ENCODE measurements around the gene TNK1.

The TNK1 gene

DNA sequence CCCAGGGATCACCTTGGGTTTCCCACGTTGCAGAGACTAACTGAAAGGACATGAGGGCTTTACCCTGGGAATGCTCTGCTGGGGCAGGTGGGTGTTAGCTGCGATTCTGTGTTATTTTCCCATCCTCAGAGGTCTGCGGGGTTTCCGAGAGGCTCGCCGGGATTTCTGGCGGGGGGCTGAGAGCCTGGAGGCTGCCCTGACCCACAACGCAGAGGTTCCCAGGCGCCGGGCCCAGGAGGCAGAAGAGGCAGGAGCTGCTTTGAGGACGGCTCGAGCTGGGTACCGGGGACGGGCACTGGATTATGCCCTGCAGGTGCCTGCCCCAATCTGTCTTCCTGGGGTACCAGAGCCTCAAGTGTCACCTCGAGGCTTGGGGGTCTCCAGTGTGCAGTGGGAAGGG, 37.6 kb upstream of the TNK1 start:
- no peak overlapping the region for H3K27ac ChIP-seq (ENCODE audit: low read depth, low read length)
- no peaks in the 10 kb centered on the region for H3K4me1 ChIP-seq (ENCODE audit: control insufficient read depth in 1 of 2, insufficient read depth in 2 of 2, low read length in 2 of 2)
- H3K27me3 ChIP-seq (ENCODE audit: control insufficient read depth in 1 of 2, insufficient read depth in 2 of 2, low read length in 2 of 2): peaks cover 0 to 5% of the 10 kb centered on the region in 2 donors
- no peak overlapping the region for H3K9ac ChIP-seq (ENCODE audit: low read depth in 1 of 2, low read length in 2 of 2)
- no peak overlapping the region for H3K4me3 ChIP-seq (ENCODE audit: low read depth in 1 of 2, low read length in 2 of 2)
- no peaks in the 10 kb centered on the region for H3K9me3 ChIP-seq (ENCODE audit: control insufficient read depth in 1 of 2, low read length in 2 of 2)
- no peaks in the 10 kb centered on the region for H3K36me3 ChIP-seq (ENCODE audit: control insufficient read depth in 1 of 2, insufficient read depth in 2 of 2, low read length in 2 of 2)

GRCh38 chr17:7346761-7347614, 33.9 kb upstream of the TNK1 start:
- H3K4me3 ChIP-seq (ENCODE audit: low read depth in 1 of 2, low read length in 2 of 2): no peak overlapping the region
- H3K27me3 ChIP-seq (ENCODE audit: control insufficient read depth in 1 of 2, insufficient read depth in 2 of 2, low read length in 2 of 2): peaks cover 0 to 4% of the 10 kb centered on the region in 2 donors
- H3K36me3 ChIP-seq (ENCODE audit: control insufficient read depth in 1 of 2, insufficient read depth in 2 of 2, low read length in 2 of 2): no peaks in the 10 kb centered on the region
- no peak overlapping the region for H3K27ac ChIP-seq (ENCODE audit: low read depth, low read length)
- H3K4me1 ChIP-seq (ENCODE audit: control insufficient read depth in 1 of 2, insufficient read depth in 2 of 2, low read length in 2 of 2): peaks cover 0 to 17% of the 10 kb centered on the region in 2 donors
- no peaks in the 10 kb centered on the region for H3K9me3 ChIP-seq (ENCODE audit: control insufficient read depth in 1 of 2, low read length in 2 of 2)
- H3K9ac ChIP-seq (ENCODE audit: low read depth in 1 of 2, low read length in 2 of 2): no peak overlapping the region

DNA sequence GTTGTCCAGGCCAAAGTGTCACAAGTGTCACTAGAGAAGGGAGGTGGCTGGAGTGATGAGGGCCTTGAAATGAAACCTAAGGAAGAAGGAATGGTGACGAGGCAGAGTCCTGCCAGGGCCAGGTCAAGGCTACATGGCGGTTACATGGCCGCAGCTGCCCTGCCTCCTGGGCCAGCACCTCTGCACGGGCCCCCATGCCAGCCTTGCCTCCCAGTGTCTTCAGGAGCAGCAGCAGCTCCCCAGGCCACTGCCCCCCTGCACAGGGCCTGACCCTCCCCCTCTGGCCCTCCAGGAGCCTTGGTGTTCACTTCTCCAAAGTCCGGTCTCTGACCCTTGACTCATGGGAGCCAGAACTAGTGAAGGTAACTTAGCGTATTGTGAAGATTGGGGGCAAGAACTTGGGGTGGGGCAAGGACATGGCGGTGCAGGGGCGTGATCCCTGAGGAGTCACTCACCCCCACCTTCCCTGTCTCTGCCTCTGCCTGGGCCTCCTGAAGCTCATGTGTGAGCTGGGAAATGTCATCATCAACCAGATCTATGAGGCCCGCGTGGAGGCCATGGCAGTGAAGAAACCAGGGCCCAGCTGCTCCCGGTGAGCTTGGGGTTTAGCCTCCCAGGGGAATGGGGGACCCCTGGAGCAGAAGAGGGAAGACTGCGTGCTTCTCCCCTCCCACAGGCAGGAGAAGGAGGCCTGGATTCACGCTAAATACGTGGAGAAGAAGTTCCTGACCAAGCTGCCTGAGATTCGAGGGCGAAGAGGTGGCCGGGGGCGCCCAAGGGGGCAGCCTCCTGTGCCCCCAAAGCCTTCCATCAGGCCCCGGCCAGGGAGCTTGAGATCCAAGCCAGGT, 33.0 kb upstream of the TNK1 start:
- H3K4me1 ChIP-seq (ENCODE audit: control insufficient read depth in 1 of 2, insufficient read depth in 2 of 2, low read length in 2 of 2): peaks cover 6 to 24% of the 10 kb centered on the region in 2 donors
- no peak overlapping the region for H3K4me3 ChIP-seq (ENCODE audit: low read depth in 1 of 2, low read length in 2 of 2)
- H3K27ac ChIP-seq (ENCODE audit: low read depth, low read length): no peak overlapping the region
- peaks cover 0 to 4% of the 10 kb centered on the region in 2 donors for H3K27me3 ChIP-seq (ENCODE audit: control insufficient read depth in 1 of 2, insufficient read depth in 2 of 2, low read length in 2 of 2)
- no peak overlapping the region for H3K9ac ChIP-seq (ENCODE audit: low read depth in 1 of 2, low read length in 2 of 2)
- H3K9me3 ChIP-seq (ENCODE audit: control insufficient read depth in 1 of 2, low read length in 2 of 2): no peaks in the 10 kb centered on the region
- H3K36me3 ChIP-seq (ENCODE audit: control insufficient read depth in 1 of 2, insufficient read depth in 2 of 2, low read length in 2 of 2): no peaks in the 10 kb centered on the region

- no peak overlapping the region for H3K4me3 ChIP-seq (ENCODE audit: low read depth in 1 of 2, low read length in 2 of 2)
- no peak overlapping the region for H3K9ac ChIP-seq (ENCODE audit: low read depth in 1 of 2, low read length in 2 of 2)
- H3K27ac ChIP-seq (ENCODE audit: low read depth, low read length): no peak overlapping the region
- H3K36me3 ChIP-seq (ENCODE audit: control insufficient read depth in 1 of 2, insufficient read depth in 2 of 2, low read length in 2 of 2): no peaks in the 10 kb centered on the region
- no peaks in the 10 kb centered on the region for H3K9me3 ChIP-seq (ENCODE audit: control insufficient read depth in 1 of 2, low read length in 2 of 2)
- peaks cover 0 to 4% of the 10 kb centered on the region in 2 donors for H3K27me3 ChIP-seq (ENCODE audit: control insufficient read depth in 1 of 2, insufficient read depth in 2 of 2, low read length in 2 of 2)
- H3K4me1 ChIP-seq (ENCODE audit: control insufficient read depth in 1 of 2, insufficient read depth in 2 of 2, low read length in 2 of 2): peaks cover 11 to 30% of the 10 kb centered on the region in 2 donors
Measured at GRCh38 chr17:7348478-7349242, 32.2 kb upstream of the TNK1 start.

- Histone ChIP-seq H3K27ac (ENCODE audit: low read depth, low read length) (peak within 1 kb of the TSS; percentile 97), H3K9me3 (ENCODE audit: control insufficient read depth in 1 of 2, low read length in 2 of 2) (no peaks in the 10 kb centered on the region), H3K4me3 (ENCODE audit: low read depth in 1 of 2, low read length in 2 of 2) (peak within 1 kb of the TSS; percentile 80 to 89), H3K4me1 (ENCODE audit: control insufficient read depth in 1 of 2, insufficient read depth in 2 of 2, low read length in 2 of 2) (peaks cover 11 to 38% of the 10 kb centered on the region in 2 donors), H3K36me3 (ENCODE audit: control insufficient read depth in 1 of 2, insufficient read depth in 2 of 2, low read length in 2 of 2) (no peaks in the 10 kb centered on the region), H3K9ac (ENCODE audit: low read depth in 1 of 2, low read length in 2 of 2) (peak within 1 kb of the TSS; percentile 79 to 85), H3K27me3 (ENCODE audit: control insufficient read depth in 1 of 2, insufficient read depth in 2 of 2, low read length in 2 of 2) (peaks cover 0 to 4% of the 10 kb centered on the region in 2 donors)
Measured at GRCh38 chr17:7351665-7352502, 29.0 kb upstream of the TNK1 start, which contains the start of gene KCTD11. Gene KCTD11, plus strand, starts transcription at chr17:7352162.

DNA sequence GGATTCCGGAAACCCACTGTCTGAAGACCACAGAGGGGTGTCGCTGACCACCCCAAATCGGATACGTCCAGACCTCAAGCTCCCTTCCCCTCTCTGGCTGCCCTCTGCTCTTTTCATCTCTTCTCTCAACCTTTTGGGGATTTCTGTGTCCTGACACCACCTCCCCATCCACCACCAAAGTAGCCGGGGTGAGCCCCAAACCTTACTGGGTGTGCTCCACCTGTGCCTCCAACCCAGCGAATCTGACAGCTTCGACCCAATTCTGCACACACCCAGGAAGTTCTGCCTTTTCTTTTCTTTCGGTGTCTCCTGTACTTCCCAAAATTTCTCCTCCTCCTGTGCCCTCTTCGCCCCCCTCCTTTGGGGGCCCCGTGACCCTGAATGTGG, 28.4 kb upstream of the TNK1 start:
- H3K9ac ChIP-seq (ENCODE audit: low read depth in 1 of 2, low read length in 2 of 2): peak overlapping the region; percentile 79 to 85
- H3K9me3 ChIP-seq (ENCODE audit: control insufficient read depth in 1 of 2, low read length in 2 of 2): no peaks in the 10 kb centered on the region
- H3K4me1 ChIP-seq (ENCODE audit: control insufficient read depth in 1 of 2, insufficient read depth in 2 of 2, low read length in 2 of 2): peaks cover 11 to 38% of the 10 kb centered on the region in 2 donors
- peaks cover 0 to 4% of the 10 kb centered on the region in 2 donors for H3K27me3 ChIP-seq (ENCODE audit: control insufficient read depth in 1 of 2, insufficient read depth in 2 of 2, low read length in 2 of 2)
- peak overlapping the region; percentile 97 for H3K27ac ChIP-seq (ENCODE audit: low read depth, low read length)
- H3K36me3 ChIP-seq (ENCODE audit: control insufficient read depth in 1 of 2, insufficient read depth in 2 of 2, low read length in 2 of 2): no peaks in the 10 kb centered on the region
- peak overlapping the region; percentile 80 to 89 for H3K4me3 ChIP-seq (ENCODE audit: low read depth in 1 of 2, low read length in 2 of 2)

DNA sequence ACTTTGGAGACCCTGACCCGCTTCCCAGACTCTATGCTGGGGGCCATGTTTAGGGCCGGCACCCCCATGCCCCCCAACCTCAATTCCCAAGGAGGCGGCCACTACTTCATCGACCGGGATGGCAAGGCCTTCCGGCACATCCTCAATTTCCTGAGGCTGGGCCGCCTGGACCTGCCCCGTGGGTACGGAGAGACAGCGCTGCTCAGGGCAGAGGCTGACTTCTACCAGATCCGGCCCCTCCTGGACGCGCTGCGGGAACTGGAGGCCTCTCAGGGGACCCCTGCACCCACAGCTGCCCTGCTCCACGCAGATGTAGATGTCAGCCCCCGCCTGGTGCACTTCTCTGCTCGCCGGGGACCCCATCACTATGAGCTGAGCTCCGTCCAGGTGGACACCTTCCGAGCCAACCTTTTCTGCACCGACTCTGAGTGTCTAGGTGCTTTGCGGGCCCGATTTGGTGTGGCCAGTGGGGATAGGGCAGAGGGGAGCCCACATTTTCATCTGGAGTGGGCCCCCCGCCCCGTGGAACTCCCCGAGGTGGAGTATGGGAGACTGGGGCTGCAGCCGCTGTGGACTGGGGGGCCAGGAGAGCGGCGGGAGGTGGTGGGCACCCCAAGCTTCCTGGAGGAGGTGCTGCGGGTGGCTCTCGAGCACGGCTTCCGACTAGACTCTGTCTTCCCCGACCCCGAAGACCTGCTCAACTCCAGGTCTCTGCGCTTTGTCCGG, 27.8 kb upstream of the TNK1 start:
- Histone ChIP-seq H3K27me3 (ENCODE audit: control insufficient read depth in 1 of 2, insufficient read depth in 2 of 2, low read length in 2 of 2) (peaks cover 0 to 4% of the 10 kb centered on the region in 2 donors), H3K4me1 (ENCODE audit: control insufficient read depth in 1 of 2, insufficient read depth in 2 of 2, low read length in 2 of 2) (peaks cover 11 to 38% of the 10 kb centered on the region in 2 donors), H3K9me3 (ENCODE audit: control insufficient read depth in 1 of 2, low read length in 2 of 2) (no peaks in the 10 kb centered on the region), H3K36me3 (ENCODE audit: control insufficient read depth in 1 of 2, insufficient read depth in 2 of 2, low read length in 2 of 2) (no peaks in the 10 kb centered on the region), H3K27ac (ENCODE audit: low read depth, low read length) (no peak overlapping the region), H3K9ac (ENCODE audit: low read depth in 1 of 2, low read length in 2 of 2) (peak overlapping the region in 1 of 2 donors; percentile 79), H3K4me3 (ENCODE audit: low read depth in 1 of 2, low read length in 2 of 2) (peak overlapping the region; percentile 80 to 89)

DNA sequence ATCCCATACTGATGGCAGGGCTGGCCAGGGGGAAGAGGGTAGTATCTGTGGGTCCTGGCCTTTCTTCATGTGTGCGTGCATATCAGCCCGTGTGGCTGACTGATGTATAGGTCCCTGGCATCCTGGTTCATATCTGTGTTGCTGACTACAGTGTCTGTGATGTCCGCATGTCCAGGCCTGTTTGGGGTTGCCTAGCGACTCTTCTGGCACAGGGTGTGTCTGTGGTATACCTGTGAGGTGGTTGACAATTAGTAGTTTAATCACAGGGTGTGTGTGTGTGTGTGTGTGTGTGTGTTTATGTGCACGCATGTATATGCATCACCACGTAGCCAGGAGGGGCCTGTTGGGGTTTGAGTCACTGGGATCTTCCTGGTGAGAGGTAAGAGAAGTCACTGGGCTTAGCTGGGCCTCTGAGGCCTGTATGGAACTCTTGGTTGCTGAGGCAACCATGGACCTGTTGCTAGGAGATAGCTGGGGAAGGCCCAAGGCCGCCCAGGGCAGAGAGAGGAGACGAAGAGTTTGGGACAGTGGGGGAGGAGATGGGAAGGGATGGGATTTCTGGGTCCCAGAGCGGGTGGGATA, 26.5 kb upstream of the TNK1 start:
- no peak overlapping the region for H3K4me3 ChIP-seq (ENCODE audit: low read depth in 1 of 2, low read length in 2 of 2)
- H3K27me3 ChIP-seq (ENCODE audit: control insufficient read depth in 1 of 2, insufficient read depth in 2 of 2, low read length in 2 of 2): peaks cover 0 to 4% of the 10 kb centered on the region in 2 donors
- H3K4me1 ChIP-seq (ENCODE audit: control insufficient read depth in 1 of 2, insufficient read depth in 2 of 2, low read length in 2 of 2): peaks cover 11 to 38% of the 10 kb centered on the region in 2 donors
- no peaks in the 10 kb centered on the region for H3K36me3 ChIP-seq (ENCODE audit: control insufficient read depth in 1 of 2, insufficient read depth in 2 of 2, low read length in 2 of 2)
- H3K27ac ChIP-seq (ENCODE audit: low read depth, low read length): no peak overlapping the region
- no peak overlapping the region for H3K9ac ChIP-seq (ENCODE audit: low read depth in 1 of 2, low read length in 2 of 2)
- no peaks in the 10 kb centered on the region for H3K9me3 ChIP-seq (ENCODE audit: control insufficient read depth in 1 of 2, low read length in 2 of 2)
